Measurements from ENCODE around the gene SEC14L6.

- TF ChIP-seq CTCF (IDR thresholded peaks at IDR 0.05; ENCODE audit: borderline replicate concordance, extremely low read depth, low read length, poor library complexity, severe bottlenecking) (no peak), EZH2 (IDR thresholded peaks at IDR 0.05; ENCODE audit: borderline replicate concordance, low read depth, low read length, severe bottlenecking) (no peak)
Measured at GRCh38 chr22:30539368-30539767, 7.2 kb downstream of the SEC14L6 start.

Data from DND-41 (cell line).